ENCODE measurements around the gene ZNF99.

- no peak for TF ChIP-seq PTRF (tag; IDR thresholded peaks at IDR 0.05)
- TF ChIP-seq ZNF146 (CRISPR knock-in tag; IDR thresholded peaks at IDR 0.05; ENCODE audit: unreplicated experiment), result no peak
- TF ChIP-seq REST (IDR thresholded peaks at IDR 0.05; ENCODE audit: borderline replicate concordance), result no peak
- TF ChIP-seq REST (CRISPR knock-in tag; IDR thresholded peaks at IDR 0.05; ENCODE audit: low read depth), result no peak
- TF ChIP-seq POLR2AphosphoS5 (IDR thresholded peaks at IDR 0.05; ENCODE audit: control insufficient read depth, insufficient read depth, low read depth, low read length), result no peak
- no peak for TF ChIP-seq ZEB2 (IDR thresholded peaks at IDR 0.05)
- no peak for TF ChIP-seq KAT7 (CRISPR knock-in tag; IDR thresholded peaks at IDR 0.05; ENCODE audit: borderline replicate concordance)
- TF ChIP-seq TCFL5 (CRISPR knock-in tag; conservative IDR thresholded peaks at IDR 0.05), result no peak
Measured at GRCh38 chr19:22735911-22736645, 47.9 kb downstream of the ZNF99 start.
